SU-DHL-6 (cell line): ENCODE data around the gene HLA-B.

ENCODE experiments used
- H2AFZ ChIP-seq: fragments of 200-600 bp; sonication (generic); 2 replicates; pipeline ENCODE4 v1.6.1; 2014; ENCODE audit warnings: low read depth, mild to moderate bottlenecking, moderate library complexity, mixed read lengths, antibody characterized with exemption, low read length; ENCODE audit not compliant: severe bottlenecking
- H3F3A ChIP-seq: fragments of 200-600 bp; shearing (Covaris generic); 2 replicates; pipeline ENCODE4 v1.6.0; 2016; ENCODE audit warnings: antibody characterized with exemption, mild to moderate bottlenecking; ENCODE audit not compliant: insufficient read depth
- H3K27ac ChIP-seq: fragments of 200-600 bp; sonication (generic); 2 replicates; pipeline ENCODE4 v1.5.1; 2016; ENCODE audit warnings: low read depth, mild to moderate bottlenecking, low read length, moderate library complexity, mixed read lengths
- H3K27me3 ChIP-seq: fragments of 200-600 bp; sonication (generic), shearing (Covaris generic); 2 replicates; pipeline ENCODE4 v1.6.0; 2014; ENCODE audit warnings: mild to moderate bottlenecking, low read length
- H3K36me3 ChIP-seq: fragments of 200-600 bp; sonication (generic); 2 replicates; pipeline ENCODE4 v1.6.1; 2014; ENCODE audit warnings: mild to moderate bottlenecking, low read length, mixed read lengths
- H3K4me2 ChIP-seq: fragments of 300-600, 200-600 bp; shearing (Covaris generic), sonication (generic); 2 replicates; pipeline ENCODE4 v1.6.0; 2014; ENCODE audit warnings: low read length, low read depth, mild to moderate bottlenecking; ENCODE audit not compliant: poor library complexity, severe bottlenecking
- H3K4me3 ChIP-seq: fragments of 200-600 bp; sonication (generic); 2 replicates; pipeline ENCODE4 v1.5.1; 2014; ENCODE audit warnings: antibody characterized with exemption, low read length, mild to moderate bottlenecking, mixed read lengths; ENCODE audit not compliant: insufficient read depth, poor library complexity, severe bottlenecking
- H3K79me2 ChIP-seq: fragments of 200-600 bp; sonication (generic); 2 replicates; pipeline ENCODE4 v1.6.1; 2014; ENCODE audit warnings: mild to moderate bottlenecking, low read length, moderate library complexity; ENCODE audit not compliant: insufficient read depth
- H3K9ac ChIP-seq: fragments of 200-600 bp; sonication (generic); 2 replicates; pipeline ENCODE4 v1.7.0; 2014; ENCODE audit warnings: mild to moderate bottlenecking, low read length
- H3K9me2 ChIP-seq: fragments of 200-600 bp; sonication (generic); replicated peaks from 2 replicates; pipeline ENCODE4 v1.6.1; 2014; ENCODE audit warnings: low read length; ENCODE audit not compliant: insufficient read depth
- H3K9me3 ChIP-seq: fragments of 200-600 bp; sonication (generic); 2 replicates; pipeline ENCODE4 v1.6.1; 2014; ENCODE audit warnings: low read length, mixed read lengths; ENCODE audit not compliant: insufficient read depth
- H4K20me1 ChIP-seq: fragments of 200-600 bp; sonication (generic); 2 replicates; pipeline ENCODE4 v1.6.1; 2014; ENCODE audit warnings: low read depth, mild to moderate bottlenecking, antibody characterized with exemption, low read length, moderate library complexity, mixed read lengths
- CTCF ChIP-seq: fragments of 200-600 bp; sonication (generic); IDR thresholded peaks from one replicate; pipeline ENCODE4 v1.5.1; 2017; ENCODE audit warnings: antibody characterized with exemption, mild to moderate bottlenecking, low read length, moderate library complexity; ENCODE audit not compliant: insufficient read depth, poor library complexity, severe bottlenecking
- EZH2phosphoT487 ChIP-seq: fragments of 200-600 bp; sonication (generic), shearing (Covaris generic); conservative IDR thresholded peaks from 2 replicates; pipeline ENCODE4 v1.6.1; 2018; ENCODE audit warnings: mild to moderate bottlenecking, antibody characterized with exemption, low read length, moderate library complexity, mixed read lengths

The HLA-B gene

GRCh38 chr6:31379850-31380249 is 22.9 kb upstream of the HLA-B start:
- no peaks in the 10 kb centered on the region for H3K36me3 ChIP-seq
- H3K27ac ChIP-seq: no peak overlapping the region
- H3K79me2 ChIP-seq: no peaks in the 10 kb centered on the region
- no peaks in the 10 kb centered on the region for H4K20me1 ChIP-seq
- H3K27me3 ChIP-seq: 0 out of 2 replicates have a peak, but pooled peaks cover 3% of the 10 kb centered on the region
- H3K4me2 ChIP-seq: no peak overlapping the region
- H3K9me3 ChIP-seq: no peaks in the 10 kb centered on the region
- TF ChIP-seq CTCF (no peak), EZH2phosphoT487 (no peak)
- no peaks in the 10 kb centered on the region for H3K9me2 ChIP-seq
- H3F3A ChIP-seq: no peaks in the 10 kb centered on the region
- no peak overlapping the region for H3K4me3 ChIP-seq
- no peak overlapping the region for H3K9ac ChIP-seq
- no peak overlapping the region for H2AFZ ChIP-seq

DNA sequence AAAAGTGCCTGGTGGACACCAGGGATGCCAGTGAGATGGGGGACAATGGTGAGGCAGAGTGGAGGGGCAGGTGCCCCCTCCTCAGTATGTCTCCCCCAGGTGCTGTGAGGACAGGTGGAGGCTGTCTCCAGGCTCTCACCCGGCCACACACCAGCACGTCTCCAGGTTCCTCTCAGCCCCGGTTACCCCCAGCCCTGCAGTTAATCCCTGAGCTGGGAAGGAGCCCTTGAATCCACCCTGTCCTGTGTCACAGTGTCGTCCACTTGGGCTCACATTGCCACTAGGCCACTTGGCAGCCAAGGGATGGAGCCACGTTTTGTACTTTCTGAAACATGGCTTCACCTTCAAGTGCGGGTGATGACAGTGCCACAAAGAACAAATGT is 21.7 kb upstream of the HLA-B start:
- no peaks in the 10 kb centered on the region for H4K20me1 ChIP-seq
- TF ChIP-seq EZH2phosphoT487: no peak
- no peak for TF ChIP-seq CTCF
- H3K79me2 ChIP-seq: no peaks in the 10 kb centered on the region
- no peak overlapping the region for H3K27ac ChIP-seq
- H3F3A ChIP-seq: no peaks in the 10 kb centered on the region
- no peak overlapping the region for H2AFZ ChIP-seq
- H3K9me2 ChIP-seq: no peaks in the 10 kb centered on the region
- H3K9ac ChIP-seq: no peak overlapping the region
- no peak overlapping the region for H3K4me3 ChIP-seq
- no peaks in the 10 kb centered on the region for H3K9me3 ChIP-seq
- no peaks in the 10 kb centered on the region for H3K36me3 ChIP-seq
- no peak overlapping the region for H3K4me2 ChIP-seq
- H3K27me3 ChIP-seq: 0 out of 2 replicates have a peak, but pooled peaks cover 3% of the 10 kb centered on the region

- Histone ChIP-seq H3K4me3 (no peak overlapping the region), H3K9me3 (no peaks in the 10 kb centered on the region), H2AFZ (no peak overlapping the region), H3K79me2 (no peaks in the 10 kb centered on the region), H3K27ac (no peak overlapping the region), H3K9me2 (no peaks in the 10 kb centered on the region), H3K36me3 (no peaks in the 10 kb centered on the region), H3K27me3 (0 out of 2 replicates have a peak, but pooled peaks cover 3% of the 10 kb centered on the region), H3K4me2 (no peak overlapping the region), H3F3A (no peaks in the 10 kb centered on the region), H3K9ac (no peak overlapping the region), H4K20me1 (no peaks in the 10 kb centered on the region)
- TF ChIP-seq CTCF: no peak
- no peak for TF ChIP-seq EZH2phosphoT487
These were observed 21.2 kb upstream of the HLA-B start for GRCh38 chr6:31378062-31378720.
